BLaER1 treated with 17β-estradiol and CSF1 and Interleukin-3, amounts not matched to agents 10 nM and 100 nM (cell line): ENCODE results near the gene MYO9B.
A peak's percentile ranks its signal among the peaks of the same experiment; 100 is the strongest.
"Not testable (repeated sequence)": the region's sequence is repeated elsewhere in the genome, so short reads cannot be mapped to it uniquely, and the experiment has no call there.

Experiments used
- H3K27ac ChIP-seq, 11 experiments: shearing (Covaris generic); formaldehyde crosslinking; 2 replicates each; pipeline ENCODE4 v1.8.1; 2022
- H3K27me3 ChIP-seq, 11 experiments: shearing (Covaris generic); formaldehyde crosslinking; 2 replicates each; pipeline ENCODE4 v1.8.1; 2022
- H3K36me3 ChIP-seq, 11 experiments: shearing (Covaris generic); formaldehyde crosslinking; 2 replicates each; pipeline ENCODE4 v1.8.1; 2022
- H3K4me1 ChIP-seq, 10 experiments: shearing (Covaris generic); formaldehyde crosslinking; 2 replicates each; pipeline ENCODE4 v1.8.1; 2022
- H3K4me2 ChIP-seq, 11 experiments: shearing (Covaris generic); formaldehyde crosslinking; 2 replicates each; pipeline ENCODE4 v1.8.1; 2022
- H3K4me3 ChIP-seq, 10 experiments: shearing (Covaris generic); formaldehyde crosslinking; 2 replicates each; pipeline ENCODE4 v1.8.1; 2022
- H3K9ac ChIP-seq, 11 experiments: shearing (Covaris generic); formaldehyde crosslinking; 2 replicates each; pipeline ENCODE4 v1.8.1; 2022
- H3K9me3 ChIP-seq, 11 experiments: shearing (Covaris generic); formaldehyde crosslinking; replicated peaks in 1 of 11; 2 replicates each; pipeline ENCODE4 v1.8.1; 2022
- H4K20me1 ChIP-seq, 11 experiments: shearing (Covaris generic); formaldehyde crosslinking; 2 replicates each; pipeline ENCODE4 v1.8.1; 2022
- Cebpa-rat ChIP-seq, 11 experiments: shearing (Covaris generic); IDR thresholded peaks; 2 replicates each; pipeline ENCODE4 v1.8.1; 2022

MYO9B gene

DNA sequence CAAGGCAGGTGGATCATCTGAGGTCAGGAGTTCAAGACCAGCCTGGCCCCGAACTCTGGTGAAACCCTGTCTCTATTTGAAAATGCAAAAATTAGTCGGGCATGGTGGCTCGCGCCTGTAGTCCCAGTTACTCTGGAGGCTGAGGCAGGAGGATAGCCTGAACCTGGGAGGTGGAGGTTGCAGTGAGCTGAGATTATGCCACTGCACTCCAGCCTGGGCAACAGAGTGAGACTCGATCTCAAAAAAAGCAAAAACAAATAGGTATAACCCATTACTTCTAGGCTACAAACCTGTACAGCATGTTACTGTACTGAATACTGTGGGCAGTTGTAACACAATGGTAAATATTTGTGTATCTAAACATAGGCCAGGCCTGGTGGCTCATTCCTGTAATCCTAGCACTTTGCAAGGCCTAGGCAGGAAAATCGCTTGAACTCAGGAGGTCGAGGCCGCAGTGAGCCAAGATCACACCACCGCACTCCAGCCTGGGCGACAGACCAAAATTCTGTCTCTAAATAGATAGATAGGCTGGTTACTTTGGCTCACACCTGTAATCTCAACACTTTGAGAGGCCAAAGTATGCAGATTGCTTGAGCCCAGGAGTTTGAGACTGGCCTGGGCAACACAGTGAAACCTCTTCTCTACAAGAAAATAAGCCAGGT, 63.5 kb downstream of the MYO9B start:
- no peak for TF ChIP-seq Cebpa-rat (IDR thresholded peaks at IDR 0.05)
- Histone ChIP-seq H3K9me3 (no peaks in the 10 kb centered on the region), H3K36me3 (peaks cover 40 to 75% (median 53%) of the 10 kb centered on the region in 11 experiments), H3K27me3 (no peaks in the 10 kb centered on the region), H3K4me1 (peaks cover 32 to 49% (median 34%) of the 10 kb centered on the region in 10 experiments), H3K4me3 (no peak overlapping the region), H4K20me1 (peaks cover 0 to 95% (median 29%) of the 10 kb centered on the region in 11 experiments; a peak in 15 of 22 replicates), H3K4me2 (no peak overlapping the region), H3K27ac (no peak overlapping the region), H3K9ac (no peak overlapping the region)

DNA sequence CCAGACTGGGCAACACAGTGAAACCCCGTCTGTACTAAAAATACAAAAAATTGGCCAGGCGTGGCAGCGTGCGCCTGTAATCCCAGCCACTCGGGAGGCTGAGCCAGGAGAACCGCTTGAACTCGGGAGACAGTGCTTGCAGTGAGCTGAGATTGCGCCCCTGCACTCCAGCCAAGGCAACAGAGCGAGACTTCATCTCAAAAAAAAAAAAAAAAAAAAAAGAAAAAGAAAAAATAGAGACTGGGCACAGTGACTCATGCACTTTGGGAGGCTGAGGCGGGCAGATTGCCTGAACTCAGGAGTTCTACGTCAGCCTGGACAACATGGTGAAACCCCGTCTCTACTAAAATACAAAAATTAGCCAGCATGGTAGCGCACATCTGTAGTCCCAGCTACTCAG, 69.2 kb downstream of the MYO9B start:
- peaks cover 0 to 98% (median 28%) of the 10 kb centered on the region in 11 experiments; a peak in 16 of 22 replicates for H4K20me1 ChIP-seq
- peaks cover 11 to 21% (median 18%) of the 10 kb centered on the region in 10 experiments; a peak in 19 of 20 replicates for H3K4me1 ChIP-seq
- not testable (repeated sequence) for H3K27me3 ChIP-seq, H3K4me3 ChIP-seq
- H3K9me3 ChIP-seq, result 0 out of 22 replicates have a peak, but pooled peaks cover 0 to 11% (median 0%) of the 10 kb centered on the region in 11 experiments
- H3K36me3 ChIP-seq, result peaks cover 73 to 97% (median 89%) of the 10 kb centered on the region in 11 experiments
- H3K27ac ChIP-seq, result 0 out of 22 replicates have a peak overlapping the region, but pooled peaks of 1 of the 11 experiments have one; percentile 15
- H3K4me2 ChIP-seq, result peak overlapping the region in 10 of 11 experiments; percentile 6 to 34 (median 20); a peak in 10 of 22 replicates
- peak overlapping the region in 1 of 11 experiments; percentile 0; a peak in 1 of 22 replicates for H3K9ac ChIP-seq

DNA sequence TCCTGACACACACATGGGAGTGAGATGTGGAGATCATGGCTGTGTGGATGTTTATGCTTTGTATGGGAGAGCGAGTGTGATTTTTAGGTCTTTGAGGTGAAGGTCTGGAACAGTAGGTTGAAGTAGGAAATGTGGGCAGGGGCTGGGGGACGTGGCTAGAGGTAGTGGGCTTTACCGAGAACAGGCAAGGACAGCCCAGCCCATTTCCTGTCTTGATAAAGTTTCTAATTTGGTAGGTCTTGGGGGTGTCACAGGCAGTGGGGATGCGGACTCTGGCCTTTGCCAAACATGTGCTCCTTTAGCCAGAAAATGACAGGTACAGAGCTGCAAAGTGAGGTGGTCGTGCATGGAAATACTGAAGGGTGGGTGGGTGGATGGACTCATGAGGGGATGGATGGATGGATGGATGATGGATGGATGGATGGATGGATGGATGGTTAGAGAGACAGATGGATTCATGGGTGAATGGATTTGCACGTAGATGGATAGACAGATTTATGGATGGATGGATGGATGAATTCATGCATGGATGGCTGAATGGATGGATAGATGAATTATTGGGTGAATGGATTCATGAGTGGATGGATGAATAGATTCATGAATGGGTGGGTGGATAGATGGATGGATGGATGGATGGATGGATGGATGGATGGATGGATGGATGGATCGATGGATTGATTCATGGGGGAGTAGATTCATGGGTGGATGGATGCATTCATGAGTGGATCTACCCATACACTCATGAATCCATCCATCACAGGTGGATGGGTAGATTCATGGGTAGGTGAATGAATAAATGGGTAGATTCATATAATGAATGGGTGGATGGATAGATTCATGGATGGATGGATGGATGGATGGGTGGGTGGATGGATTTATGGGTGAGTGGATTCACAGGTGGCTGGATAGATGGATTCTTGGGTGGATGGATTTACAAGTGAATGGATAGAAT, 70.2 kb downstream of the MYO9B start:
- Histone ChIP-seq H3K36me3 (peaks cover 79 to 100% (median 96%) of the 10 kb centered on the region in 11 experiments), H3K27ac (0 out of 22 replicates have a peak overlapping the region, but pooled peaks of 1 of the 11 experiments have one; percentile 3), H3K9ac (no peak overlapping the region), H3K4me3 (no peak overlapping the region), H3K4me2 (peak overlapping the region in 3 of 11 experiments; percentile 10 to 32 (median 28); a peak in 5 of 22 replicates), H4K20me1 (peaks cover 0 to 100% (median 37%) of the 10 kb centered on the region in 11 experiments; a peak in 16 of 22 replicates), H3K9me3 (0 out of 22 replicates have a peak, but pooled peaks cover 0 to 11% (median 0%) of the 10 kb centered on the region in 11 experiments), H3K27me3 (no peaks in the 10 kb centered on the region), H3K4me1 (peaks cover 11 to 29% (median 19%) of the 10 kb centered on the region in 10 experiments; a peak in 19 of 20 replicates)
- no peak for TF ChIP-seq Cebpa-rat (IDR thresholded peaks at IDR 0.05)

DNA sequence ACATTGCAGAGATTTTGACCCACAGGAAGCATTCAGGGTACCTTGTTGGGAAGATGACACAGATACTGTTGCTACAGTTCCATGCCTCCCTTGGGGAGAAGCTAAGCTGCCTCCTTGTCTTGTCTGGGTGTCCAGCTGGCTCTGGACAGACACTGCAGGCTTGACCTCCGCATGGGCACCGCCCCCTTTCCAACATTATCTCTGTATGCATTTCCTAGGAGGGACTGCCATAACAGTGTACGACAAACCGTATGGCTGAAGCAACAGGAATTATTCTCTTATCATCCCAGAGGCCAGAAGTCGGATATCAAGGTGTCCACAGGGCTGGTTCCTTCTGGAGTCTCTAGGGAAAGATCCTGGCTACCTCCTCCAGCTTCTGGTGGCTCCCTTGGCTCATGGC, 72.6 kb downstream of the MYO9B start:
- H3K4me2 ChIP-seq, result no peak overlapping the region
- 0 out of 22 replicates have a peak, but pooled peaks cover 0 to 11% (median 0%) of the 10 kb centered on the region in 11 experiments for H3K9me3 ChIP-seq
- H3K4me1 ChIP-seq, result peaks cover 15 to 36% (median 21%) of the 10 kb centered on the region in 10 experiments; a peak in 19 of 20 replicates
- peaks cover 0 to 98% (median 27%) of the 10 kb centered on the region in 11 experiments; a peak in 15 of 22 replicates for H4K20me1 ChIP-seq
- peaks cover 76 to 100% (median 94%) of the 10 kb centered on the region in 11 experiments for H3K36me3 ChIP-seq
- H3K4me3 ChIP-seq, result no peak overlapping the region
- H3K9ac ChIP-seq, result no peak overlapping the region
- no peak overlapping the region for H3K27ac ChIP-seq
- H3K27me3 ChIP-seq, result no peaks in the 10 kb centered on the region
- no peak for TF ChIP-seq Cebpa-rat (IDR thresholded peaks at IDR 0.05)

DNA sequence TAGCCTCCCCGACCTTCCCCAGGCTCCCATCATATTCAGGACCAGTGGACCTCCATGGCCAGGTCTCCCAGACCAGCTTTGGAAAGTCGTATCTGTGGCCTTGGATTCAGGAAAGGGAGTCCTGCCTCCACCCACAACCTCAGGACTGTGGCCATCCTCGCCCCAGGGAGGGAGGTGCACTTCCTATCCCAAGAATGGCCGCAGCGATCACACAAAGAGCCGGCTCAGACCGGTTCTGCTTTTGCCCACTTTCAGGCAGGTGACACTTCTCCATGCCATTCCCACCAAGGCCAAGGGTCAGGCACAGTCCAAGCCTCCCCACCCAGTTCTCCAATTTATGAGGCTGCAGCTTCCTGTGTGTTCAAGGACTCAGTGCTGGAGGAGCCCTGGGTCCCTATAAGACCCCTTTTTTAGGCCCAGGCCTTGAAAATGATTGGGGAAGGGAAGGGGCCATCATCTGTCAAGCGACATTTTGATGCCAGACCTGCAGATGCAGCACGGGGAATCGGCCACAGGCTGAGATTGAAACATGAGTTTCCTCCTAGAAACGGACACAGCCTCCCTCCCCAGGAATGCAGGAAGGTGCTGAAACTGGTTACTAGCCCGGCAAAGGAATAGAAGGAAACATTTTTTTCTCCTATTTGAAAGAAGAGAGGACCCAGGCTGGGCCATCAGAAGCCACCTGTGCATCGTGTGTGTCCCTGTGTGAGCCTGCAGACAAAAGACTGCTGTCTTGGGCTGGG, 74.0 kb downstream of the MYO9B start:
- Histone ChIP-seq H4K20me1 (peaks cover 0 to 92% (median 16%) of the 10 kb centered on the region in 11 experiments; a peak in 15 of 22 replicates), H3K9ac (no peak overlapping the region), H3K27me3 (no peaks in the 10 kb centered on the region), H3K4me2 (no peak overlapping the region), H3K36me3 (peaks cover 85 to 100% (median 97%) of the 10 kb centered on the region in 11 experiments), H3K4me1 (peaks cover 5 to 28% (median 12%) of the 10 kb centered on the region in 10 experiments; a peak in 19 of 20 replicates), H3K4me3 (no peak overlapping the region), H3K9me3 (0 out of 22 replicates have a peak, but pooled peaks cover 0 to 11% (median 0%) of the 10 kb centered on the region in 11 experiments), H3K27ac (no peak overlapping the region)
- no peak for TF ChIP-seq Cebpa-rat (IDR thresholded peaks at IDR 0.05)

DNA sequence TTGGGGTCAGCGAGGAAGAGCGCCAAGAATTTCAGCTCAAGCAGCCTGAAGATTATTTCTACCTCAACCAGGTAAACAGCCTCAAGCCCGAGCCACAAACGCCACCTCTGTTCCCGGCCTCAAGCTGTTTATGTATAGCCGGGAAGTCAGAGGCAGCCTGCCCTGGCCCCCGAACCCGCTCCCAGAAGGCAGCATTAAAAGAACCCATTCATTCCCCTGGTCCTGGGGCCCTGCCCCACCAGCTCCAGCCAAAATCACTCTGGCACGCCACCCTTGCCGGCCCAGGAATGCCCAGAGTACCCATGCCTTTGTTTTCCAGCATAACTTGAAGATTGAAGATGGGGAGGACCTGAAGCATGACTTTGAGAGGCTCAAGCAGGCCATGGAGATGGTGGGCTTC, 78.4 kb downstream of the MYO9B start:
- no peaks in the 10 kb centered on the region for H3K27me3 ChIP-seq

DNA sequence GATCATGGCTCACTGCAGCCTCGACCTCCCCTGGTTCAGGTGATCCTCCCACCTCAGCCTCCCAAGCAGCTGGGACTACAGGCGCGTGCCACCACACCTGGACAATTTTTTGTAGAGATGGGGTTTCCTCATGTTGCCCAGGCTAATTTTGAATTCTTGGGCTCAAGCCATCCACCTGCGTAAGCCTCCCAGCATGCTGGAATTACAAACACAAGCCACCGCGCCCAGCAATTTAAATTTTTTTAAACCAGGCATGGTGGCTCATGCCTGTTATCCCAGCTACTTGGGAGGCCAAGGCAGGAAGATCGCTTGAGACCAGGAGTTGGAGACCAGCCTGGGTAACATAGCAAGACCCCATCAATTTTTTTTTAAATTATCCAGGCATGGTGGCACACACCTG, 79.7 kb downstream of the MYO9B start:
- Histone ChIP-seq H3K4me1 (peaks cover 0 to 13% (median 7%) of the 10 kb centered on the region in 10 experiments; a peak in 11 of 20 replicates), H3K9me3 (no peaks in the 10 kb centered on the region), H3K4me2 (no peak overlapping the region), H3K27ac (no peak overlapping the region), H3K36me3 (peaks cover 91 to 99% (median 95%) of the 10 kb centered on the region in 11 experiments), H3K27me3 (no peaks in the 10 kb centered on the region), H3K9ac (no peak overlapping the region), H4K20me1 (peaks cover 0 to 52% (median 2%) of the 10 kb centered on the region in 11 experiments; a peak in 10 of 22 replicates), H3K4me3 (no peak overlapping the region)
- TF ChIP-seq Cebpa-rat (IDR thresholded peaks at IDR 0.05), result no peak

More for the DNA sequence above, 78.4 kb downstream of the MYO9B start:
- peaks cover 92 to 100% (median 96%) of the 10 kb centered on the region in 11 experiments for H3K36me3 ChIP-seq
- H3K4me1 ChIP-seq, result peaks cover 0 to 17% (median 7%) of the 10 kb centered on the region in 10 experiments; a peak in 11 of 20 replicates
- no peak overlapping the region for H3K27ac ChIP-seq
- no peaks in the 10 kb centered on the region for H3K9me3 ChIP-seq
- H4K20me1 ChIP-seq, result peaks cover 0 to 54% (median 10%) of the 10 kb centered on the region in 11 experiments; a peak in 11 of 22 replicates
- H3K9ac ChIP-seq, result no peak overlapping the region
- TF ChIP-seq Cebpa-rat (IDR thresholded peaks at IDR 0.05), result no peak
- H3K4me3 ChIP-seq, result no peak overlapping the region
- no peak overlapping the region for H3K4me2 ChIP-seq
